HK-2 (cell line): Measurements from ENCODE around the gene SPI1.
A peak's percentile ranks its signal among the peaks of the same experiment; 100 is the strongest.

Experiments
- DNase-seq: peaks from one replicate; pipeline ENCODE4 v3.0.0-alpha.2; 2018; ENCODE audit not compliant: unreplicated experiment

Gene SPI1

GRCh38 chr11:47357985-47358730 lies 20.2 kb downstream of the SPI1 start:
- DNase-seq: no peak

- no peak for DNase-seq
Measured at GRCh38 chr11:47356998-47357329, 21.4 kb downstream of the SPI1 start.

- no peak for DNase-seq
Measured at GRCh38 chr11:47356129-47356997, 22.0 kb downstream of the SPI1 start.

GRCh38 chr11:47355283-47356128 lies 22.8 kb downstream of the SPI1 start:
- DNase-seq: peak; percentile 92

GRCh38 chr11:47354913-47355282 lies 23.4 kb downstream of the SPI1 start:
- DNase-seq: no peak

GRCh38 chr11:47353978-47354774 lies 24.2 kb downstream of the SPI1 start:
- DNase-seq: no peak

- DNase-seq: no peak
Measured at GRCh38 chr11:47352556-47352955, 25.8 kb downstream of the SPI1 start, which contains the start of gene MYBPC3. TSS of gene MYBPC3 (minus strand) at chr11:47352702. CDS start at chr11:47352647, 55 bp downstream.

GRCh38 chr11:47351156-47352126 lies 26.9 kb downstream of the SPI1 start:
- no peak for DNase-seq

GRCh38 chr11:47350315-47350714 lies 28.0 kb downstream of the SPI1 start:
- DNase-seq: no peak

GRCh38 chr11:47349521-47350095 lies 28.7 kb downstream of the SPI1 start:
- DNase-seq: no peak

GRCh38 chr11:47348859-47349258 lies 29.5 kb downstream of the SPI1 start:
- DNase-seq: peak; percentile 14

GRCh38 chr11:47348131-47348802 lies 30.1 kb downstream of the SPI1 start:
- DNase-seq: no peak

GRCh38 chr11:47347137-47347536 lies 31.2 kb downstream of the SPI1 start:
- DNase-seq: no peak

- DNase-seq: no peak
Measured at GRCh38 chr11:47345890-47346563, 32.3 kb downstream of the SPI1 start.

GRCh38 chr11:47342854-47343253 lies 35.5 kb downstream of the SPI1 start:
- no peak for DNase-seq

GRCh38 chr11:47342036-47342803 lies 36.1 kb downstream of the SPI1 start:
- no peak for DNase-seq

GRCh38 chr11:47340980-47341775 lies 37.2 kb downstream of the SPI1 start:
- no peak for DNase-seq
